IMR-90 (cell line): Measurements from ENCODE around the gene STK35. TPM values are rescaled to one million over a fixed set of nuclear protein-coding genes. Genes with fewer than 3 reads are reported as not detected.
A peak's percentile ranks its signal among the peaks of the same experiment; 100 is the strongest.

Experiments used
- ATAC-seq: fragments of 200-7000 bp; cut with Tn5 transposase; 2 replicates; pipeline ENCODE4 v1.9.1; 2020; ENCODE audit warnings: low read depth, mild to moderate bottlenecking, moderate library complexity
- BruUV-seq: library from RNA; stranded (reverse); fragments of 400-500 nt; replicated peaks from 2 replicates; lab custom pipeline; 2021; lab: Mats Ljungman, UMichigan
- CTCF ChIA-PET: fragments of 300-600 bp; formaldehyde crosslinking; extraction: SDS; loops from one replicate; lab custom pipeline; 2021; ENCODE audit warnings: antibody characterized with exemption; lab: Yijun Ruan, JAX
- POLR2A ChIA-PET: fragments of 300-600 bp; sonication (Branson Sonifier 250); formaldehyde crosslinking; loops from one replicate; lab custom pipeline; 2022; ENCODE audit warnings: antibody characterized with exemption; ENCODE audit not compliant: unreplicated experiment; lab: Charles Lee
- DNase-seq: peaks from one replicate; pipeline ENCODE4 v3.0.0; 2013
- H2AFZ ChIP-seq: replicated peaks from 2 replicates; pipeline ENCODE3; 2013; ENCODE audit warnings: low read length, mild to moderate bottlenecking; ENCODE audit not compliant: poor library complexity
- H2AK5ac ChIP-seq: 2 replicates; pipeline ENCODE4 v1.6.1; 2013; ENCODE audit warnings: low read depth, low read length, inconsistent platforms
- H2AK9ac ChIP-seq: replicated peaks from 2 replicates; pipeline ENCODE3; 2013; ENCODE audit warnings: mild to moderate bottlenecking, low read depth, low read length, moderate library complexity; ENCODE audit not compliant: poor library complexity
- H2BK120ac ChIP-seq: 2 replicates; pipeline ENCODE4 v1.6.1; 2013; ENCODE audit warnings: low read depth, low read length, inconsistent platforms
- H2BK15ac ChIP-seq: 3 replicates; pipeline ENCODE4 v1.6.1; 2013; ENCODE audit warnings: low read depth, low read length, inconsistent platforms
- H2BK20ac ChIP-seq: 2 replicates; pipeline ENCODE4 v1.6.1; 2013; ENCODE audit warnings: low read depth, mild to moderate bottlenecking, inconsistent platforms, low read length, moderate library complexity
- H2BK5ac ChIP-seq: 2 replicates; pipeline ENCODE4 v1.6.1; 2013; ENCODE audit warnings: mild to moderate bottlenecking, low read depth, low read length, inconsistent platforms; ENCODE audit not compliant: poor library complexity, severe bottlenecking
- H3K14ac ChIP-seq: replicated peaks from 2 replicates; pipeline ENCODE4 v1.6.1; 2013; ENCODE audit warnings: low read depth, low read length, inconsistent platforms
- H3K18ac ChIP-seq: 2 replicates; pipeline ENCODE4 v1.6.1; 2013; ENCODE audit warnings: low read depth, low read length, control low read depth
- H3K23ac ChIP-seq: 2 replicates; pipeline ENCODE4 v1.6.1; 2013; ENCODE audit warnings: low read depth, low read length, inconsistent platforms
- H3K27ac ChIP-seq: 2 replicates; pipeline ENCODE4 v1.5.1; 2013; ENCODE audit warnings: mild to moderate bottlenecking, control low read depth, low read length; ENCODE audit not compliant: insufficient read depth
- H3K27me3 ChIP-seq: 2 replicates; pipeline ENCODE4 v1.6.1; 2013; ENCODE audit warnings: low read length; ENCODE audit not compliant: control insufficient read depth, insufficient read depth
- H3K36me3 ChIP-seq: 2 replicates; pipeline ENCODE4 v1.6.1; 2013; ENCODE audit warnings: low read length, mixed read lengths; ENCODE audit not compliant: control insufficient read depth, insufficient read depth
- H3K4ac ChIP-seq: 2 replicates; pipeline ENCODE4 v1.6.1; 2013; ENCODE audit warnings: low read depth, low read length, inconsistent platforms
- H3K4me1 ChIP-seq: 2 replicates; pipeline ENCODE4 v1.6.1; 2013; ENCODE audit warnings: low read length, mixed read lengths; ENCODE audit not compliant: control insufficient read depth, insufficient read depth
- H3K4me2 ChIP-seq: 2 replicates; pipeline ENCODE4 v1.6.1; 2013; ENCODE audit warnings: low read depth, mild to moderate bottlenecking, control low read depth, low read length, moderate library complexity
- H3K4me3 ChIP-seq: 2 replicates; pipeline ENCODE4 v1.5.1; 2013; ENCODE audit warnings: low read depth, mild to moderate bottlenecking, control low read depth, low read length, moderate library complexity; ENCODE audit not compliant: insufficient read depth
- H3K56ac ChIP-seq: 2 replicates; pipeline ENCODE4 v1.6.1; 2013; ENCODE audit warnings: low read length, inconsistent platforms; ENCODE audit not compliant: insufficient read depth; ENCODE audit errors: extremely low read depth
- H3K79me1 ChIP-seq, 2 experiments: 2 replicates each; pipeline ENCODE4 v1.6.1; 2013; ENCODE audit warnings: low read length in 2 of 2, inconsistent platforms in 1 of 2, low read depth in 1 of 2
- H3K9ac ChIP-seq: 2 replicates; pipeline ENCODE4 v1.6.1; 2013; ENCODE audit warnings: low read depth, low read length, control low read depth
- H3K9me1 ChIP-seq: 2 replicates; pipeline ENCODE4 v1.6.1; 2013; ENCODE audit warnings: low read length, inconsistent platforms; ENCODE audit not compliant: insufficient read depth
- H3K9me3 ChIP-seq: 2 replicates; pipeline ENCODE4 v1.6.1; 2013; ENCODE audit warnings: low read length; ENCODE audit not compliant: control insufficient read depth, insufficient read depth
- H4K20me1 ChIP-seq: 2 replicates; pipeline ENCODE4 v1.6.1; 2013; ENCODE audit warnings: low read length, inconsistent platforms; ENCODE audit not compliant: insufficient read depth
- H4K5ac ChIP-seq: 2 replicates; pipeline ENCODE4 v1.6.1; 2013; ENCODE audit warnings: mild to moderate bottlenecking, low read depth, low read length, control low read depth
- H4K8ac ChIP-seq, 2 experiments: 2 replicates each; pipeline ENCODE4 v1.6.1; 2013; ENCODE audit warnings: low read depth in 2 of 2, low read length in 2 of 2, control low read depth in 1 of 2, inconsistent platforms in 1 of 2
- H4K91ac ChIP-seq: 2 replicates; pipeline ENCODE4 v1.6.1; 2013; ENCODE audit warnings: low read depth, low read length, inconsistent platforms; ENCODE audit not compliant: insufficient read depth
- BHLHE40 ChIP-seq: fragments of 150-350 bp; IDR thresholded peaks from 2 replicates; pipeline ENCODE4 v1.6.1; 2016; ENCODE audit warnings: mild to moderate bottlenecking, low read depth, low read length
- CEBPB ChIP-seq: IDR thresholded peaks from 2 replicates; pipeline ENCODE4 v1.6.1; 2012; ENCODE audit warnings: low read depth, low read length, improper control_type of control experiment
- FOS ChIP-seq: fragments of 150-350 bp; IDR thresholded peaks from 2 replicates; pipeline ENCODE4 v1.6.1; 2016; ENCODE audit warnings: low read depth, low read length
- MAFK ChIP-seq: IDR thresholded peaks from 2 replicates; pipeline ENCODE4 v1.6.1; 2012; ENCODE audit warnings: low read depth, low read length, improper control_type of control experiment
- MXI1 ChIP-seq: IDR thresholded peaks from 2 replicates; pipeline ENCODE4 v1.6.1; 2012; ENCODE audit warnings: low read depth, mild to moderate bottlenecking, low read length, moderate library complexity, borderline replicate concordance
- RAD21 ChIP-seq: IDR thresholded peaks from 2 replicates; pipeline ENCODE4 v1.6.1; 2012; ENCODE audit warnings: low read length, improper control_type of control experiment
- WGBS, 2 experiments: methylation state at CpG; one replicate each; pipeline versions ENCODE4 v1.1.5 to v1.1.7; 2013; ENCODE audit warnings: missing lambda C conversion rate in 2 of 2; ENCODE audit not compliant: insufficient read length in 1 of 2; ENCODE audit errors: extremely low coverage in 2 of 2; 5-methylcytosine and 5-hydroxymethylcytosine counted together
- dilution Hi-C: fragments of 300-500 bp; cut with HindIII; formaldehyde crosslinking; loops from one replicate; pipeline ENCODE4 v1.14.3; 2018; ENCODE audit warnings: low sequenced_read_pairs; ENCODE audit not compliant: unreplicated experiment
- in situ Hi-C: fragments of 300-500 bp; cut with MboI; formaldehyde crosslinking; loops from 3 replicates; pipeline ENCODE4 v1.14.3; 2019; ENCODE audit warnings: low sequenced_read_pairs, inconsistent platforms, mixed read lengths
- intact Hi-C: fragments of 100-400 bp; cut with micrococcal nuclease; formaldehyde crosslinking; loops from 2 replicates; pipeline ENCODE4 v1.10.0; 2022
- polyA plus RNA-seq, 3 experiments: library from polyadenylated mRNA; depleted of rRNA; stranded (reverse); fragments of >200 nt; gene quantifications; 2 replicates each; pipeline ENCODE4 v1.2.3, GENCODE V29; 2012; ENCODE audit warnings: low replicate concordance in 1 of 3
- total RNA-seq: library from RNA; depleted of rRNA; stranded (reverse); fragments of >200 nt; gene quantifications from 2 replicates; pipeline ENCODE4 v1.2.3, GENCODE V29; 2012
- TF ChIP-seq, protein P1 (sequence below): conservative IDR thresholded peaks from 2 replicates; pipeline ENCODE4 v1.5.1; 2012; ENCODE audit warnings: mild to moderate bottlenecking, low read depth, low read length, improper control_type of control experiment
- TF ChIP-seq, protein P2 (sequence below): fragments of 150-350 bp; IDR thresholded peaks from 2 replicates; pipeline ENCODE4 v1.6.1; 2017; ENCODE audit warnings: mild to moderate bottlenecking, antibody characterized with exemption, low read length, low read depth

The STK35 gene
- total and polyA plus RNA-seq, 2 of the 4 experiments (the other 2 are of a cell fraction), result 11.1 to 12.0 TPM

DNA sequence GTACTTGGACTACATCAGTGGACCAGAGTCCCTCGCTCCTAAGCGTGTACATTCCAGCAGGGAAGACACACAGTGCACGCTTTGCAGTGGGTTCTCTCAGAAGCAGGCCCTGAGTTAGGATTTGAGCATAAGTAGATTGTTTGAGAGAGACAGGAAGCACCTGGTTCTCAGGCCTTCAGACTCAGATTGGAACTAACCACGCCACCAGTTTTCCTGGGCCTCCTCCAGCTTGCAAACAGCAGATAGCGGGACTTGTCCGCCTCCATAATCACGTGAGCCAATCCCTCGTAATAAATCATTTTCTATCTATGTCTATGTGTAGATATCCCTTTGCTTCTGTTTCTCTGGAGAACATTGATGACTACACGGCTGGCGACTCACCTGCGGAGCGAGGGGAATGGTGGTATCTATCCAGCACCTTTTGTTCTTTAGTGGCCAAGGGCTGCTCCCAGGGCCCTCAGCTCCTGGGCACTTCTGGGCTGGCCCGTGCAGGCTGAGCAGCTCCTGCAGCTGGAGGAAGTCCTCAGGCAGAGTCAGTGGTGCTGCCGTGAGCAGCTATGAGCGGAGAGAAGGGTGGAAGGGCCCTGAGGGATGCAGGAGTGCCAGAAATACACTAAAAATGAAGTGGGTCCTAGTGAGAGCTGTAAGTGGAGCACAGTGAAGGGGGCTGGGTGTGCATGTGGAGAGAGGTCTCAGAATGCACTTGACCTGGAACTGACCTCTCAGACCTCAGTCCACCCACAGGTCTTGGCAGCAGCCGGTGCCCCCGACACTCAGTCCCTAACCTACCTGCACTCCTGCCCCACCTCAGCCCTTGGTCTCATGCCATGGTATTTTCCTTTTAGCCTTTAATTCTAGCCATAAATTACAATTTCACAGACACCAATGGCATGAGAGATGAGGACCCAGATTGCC lies 76.9 kb downstream of the STK35 start:
- no peak overlapping the region for H4K8ac ChIP-seq
- ChIA-PET CTCF (interaction anchor here (1.5 kb wide), 1 partner anchor 172 kb away, joined by 4 read pairs; no protein-coding TSS in a partner anchor), POLR2A (no interaction called here)
- H3K14ac ChIP-seq, result no peak overlapping the region
- no peak overlapping the region for H2AK5ac ChIP-seq
- H3K4me2 ChIP-seq, result no peak overlapping the region
- no peak overlapping the region for H3K56ac ChIP-seq
- no peaks in the 10 kb centered on the region for H3K79me1 ChIP-seq
- H3K4me1 ChIP-seq, result no peaks in the 10 kb centered on the region
- H2AK9ac ChIP-seq, result no peak overlapping the region
- no peak overlapping the region for H3K9ac ChIP-seq
- H2AFZ ChIP-seq, result no peak overlapping the region
- no peak overlapping the region for H3K4ac ChIP-seq
- H2BK15ac ChIP-seq, result no peak overlapping the region
- H2BK120ac ChIP-seq, result no peak overlapping the region
- H3K27ac ChIP-seq, result no peak overlapping the region
- WGBS, 2 experiments, result no CpG with 5 or more reads among the region's 17 CpGs
- no peak overlapping the region for H4K91ac ChIP-seq
- ATAC-seq (no peak), DNase-seq (peak; percentile 6)
- H3K9me1 ChIP-seq, result no peaks in the 10 kb centered on the region
- dilution Hi-C loops (no loop called here), in situ Hi-C loops (loop anchor here (10.0 kb wide), 3 partner anchors 174 to 414 kb away; no protein-coding TSS in a partner anchor), intact Hi-C loops (loop anchor here (10.0 kb wide), 1 partner anchor 274 kb away; no protein-coding TSS in a partner anchor)
- H2BK5ac ChIP-seq, result no peak overlapping the region
- no TSS peak for BruUV-seq
- peaks cover 35% of the 10 kb centered on the region for H3K27me3 ChIP-seq
- H3K36me3 ChIP-seq, result no peaks in the 10 kb centered on the region
- H3K18ac ChIP-seq, result no peak overlapping the region
- H3K23ac ChIP-seq, result no peak overlapping the region
- TF ChIP-seq, protein P1, sequence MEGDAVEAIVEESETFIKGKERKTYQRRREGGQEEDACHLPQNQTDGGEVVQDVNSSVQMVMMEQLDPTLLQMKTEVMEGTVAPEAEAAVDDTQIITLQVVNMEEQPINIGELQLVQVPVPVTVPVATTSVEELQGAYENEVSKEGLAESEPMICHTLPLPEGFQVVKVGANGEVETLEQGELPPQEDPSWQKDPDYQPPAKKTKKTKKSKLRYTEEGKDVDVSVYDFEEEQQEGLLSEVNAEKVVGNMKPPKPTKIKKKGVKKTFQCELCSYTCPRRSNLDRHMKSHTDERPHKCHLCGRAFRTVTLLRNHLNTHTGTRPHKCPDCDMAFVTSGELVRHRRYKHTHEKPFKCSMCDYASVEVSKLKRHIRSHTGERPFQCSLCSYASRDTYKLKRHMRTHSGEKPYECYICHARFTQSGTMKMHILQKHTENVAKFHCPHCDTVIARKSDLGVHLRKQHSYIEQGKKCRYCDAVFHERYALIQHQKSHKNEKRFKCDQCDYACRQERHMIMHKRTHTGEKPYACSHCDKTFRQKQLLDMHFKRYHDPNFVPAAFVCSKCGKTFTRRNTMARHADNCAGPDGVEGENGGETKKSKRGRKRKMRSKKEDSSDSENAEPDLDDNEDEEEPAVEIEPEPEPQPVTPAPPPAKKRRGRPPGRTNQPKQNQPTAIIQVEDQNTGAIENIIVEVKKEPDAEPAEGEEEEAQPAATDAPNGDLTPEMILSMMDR, result no peak
- TF ChIP-seq, protein P2, sequence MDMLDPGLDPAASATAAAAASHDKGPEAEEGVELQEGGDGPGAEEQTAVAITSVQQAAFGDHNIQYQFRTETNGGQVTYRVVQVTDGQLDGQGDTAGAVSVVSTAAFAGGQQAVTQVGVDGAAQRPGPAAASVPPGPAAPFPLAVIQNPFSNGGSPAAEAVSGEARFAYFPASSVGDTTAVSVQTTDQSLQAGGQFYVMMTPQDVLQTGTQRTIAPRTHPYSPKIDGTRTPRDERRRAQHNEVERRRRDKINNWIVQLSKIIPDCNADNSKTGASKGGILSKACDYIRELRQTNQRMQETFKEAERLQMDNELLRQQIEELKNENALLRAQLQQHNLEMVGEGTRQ, result no peak
- TF ChIP-seq FOS, result no peak
- no peak for TF ChIP-seq BHLHE40
- no peak for TF ChIP-seq CEBPB
- no peak for TF ChIP-seq RAD21
- TF ChIP-seq MXI1, result no peak
- no peak for TF ChIP-seq MAFK
- H2BK20ac ChIP-seq, result no peak overlapping the region
- no peak overlapping the region for H4K5ac ChIP-seq
- no peak overlapping the region for H3K4me3 ChIP-seq
- H4K20me1 ChIP-seq, result no peaks in the 10 kb centered on the region
- no peaks in the 10 kb centered on the region for H3K9me3 ChIP-seq
